GM18861 (cell line): ENCODE results near the gene TRIM2.

Experiments
- ATAC-seq: cut with Tn5 transposase; IDR thresholded peaks from one replicate; pipeline ENCODE4 v1.9.1; 2021; ENCODE audit not compliant: unreplicated experiment

TRIM2 gene

GRCh38 chr4:153367092-153367491, 162.8 kb downstream of the TRIM2 start:
- no peak for ATAC-seq

- no peak for ATAC-seq
Measured at GRCh38 chr4:153369021-153369420, 164.8 kb downstream of the TRIM2 start.

- no peak for ATAC-seq
Measured at GRCh38 chr4:153371701-153372234, 167.5 kb downstream of the TRIM2 start.

GRCh38 chr4:153372967-153373562, 168.8 kb downstream of the TRIM2 start:
- ATAC-seq = no peak

GRCh38 chr4:153374442-153374841, 170.2 kb downstream of the TRIM2 start:
- no peak for ATAC-seq

- no peak for ATAC-seq
Measured at GRCh38 chr4:153375303-153375702, 171.1 kb downstream of the TRIM2 start.

GRCh38 chr4:153383131-153383530, 178.9 kb downstream of the TRIM2 start:
- ATAC-seq = no peak

- ATAC-seq = no peak
Measured at GRCh38 chr4:153384160-153384559, 179.9 kb downstream of the TRIM2 start.

GRCh38 chr4:153385784-153386183, 181.5 kb downstream of the TRIM2 start:
- no peak for ATAC-seq

GRCh38 chr4:153387981-153388380, 183.7 kb downstream of the TRIM2 start:
- ATAC-seq = no peak
